ENCODE measurements around the gene CTSH.

CTSH gene

GRCh38 chr15:78977591-78978347 lies 32.9 kb upstream of the CTSH start:
- no peak for DNase-seq

- DNase-seq: peak in 1 of 2 donors; percentile 42
Observed at GRCh38 chr15:78977091-78977571, 32.3 kb upstream of the CTSH start.

- no peak for DNase-seq
Observed at GRCh38 chr15:78976691-78977090, 31.8 kb upstream of the CTSH start.

- DNase-seq: no peak
Observed at GRCh38 chr15:78974272-78974918, 29.5 kb upstream of the CTSH start.

- no peak for DNase-seq
Observed at GRCh38 chr15:78969687-78970349, 25.0 kb upstream of the CTSH start.

GRCh38 chr15:78968539-78969271 lies 23.9 kb upstream of the CTSH start:
- no peak for DNase-seq

GRCh38 chr15:78968114-78968513 lies 23.3 kb upstream of the CTSH start:
- no peak for DNase-seq

- DNase-seq: no peak
Observed at GRCh38 chr15:78960308-78960707, 15.5 kb upstream of the CTSH start.

GRCh38 chr15:78959360-78959759 lies 14.5 kb upstream of the CTSH start:
- DNase-seq: no peak

- DNase-seq: no peak
Observed at GRCh38 chr15:78957416-78958093, 12.7 kb upstream of the CTSH start.

GRCh38 chr15:78956937-78957336 lies 12.1 kb upstream of the CTSH start:
- DNase-seq: no peak

- no peak for DNase-seq
Observed at GRCh38 chr15:78955355-78955754, 10.5 kb upstream of the CTSH start.

GRCh38 chr15:78951841-78952238 lies 7.0 kb upstream of the CTSH start:
- DNase-seq: no peak

- no peak for DNase-seq
Observed at GRCh38 chr15:78950902-78951840, 6.3 kb upstream of the CTSH start.

- DNase-seq: no peak
Observed at GRCh38 chr15:78950343-78950742, 5.5 kb upstream of the CTSH start.

- DNase-seq: no peak
Observed at GRCh38 chr15:78949461-78949860, 4.6 kb upstream of the CTSH start.

GRCh38 chr15:78947506-78947905 lies 2.7 kb upstream of the CTSH start:
- DNase-seq: no peak

- no peak for DNase-seq
Observed at GRCh38 chr15:78946493-78946892, 1.6 kb upstream of the CTSH start.

- DNase-seq: no peak
Observed at GRCh38 chr15:78944202-78944625, 632 bp downstream of the CTSH start.

- no peak for DNase-seq
Observed at GRCh38 chr15:78943692-78944091, 1.2 kb downstream of the CTSH start.

- DNase-seq: no peak
Observed at GRCh38 chr15:78942741-78943140, 2.1 kb downstream of the CTSH start.

Data from CD4-positive, alpha-beta T cell treated with Interleukin-4 for 1 hour (primary cell).